ENCODE measurements around the gene FGF18. TPM values are rescaled to one million over a fixed set of nuclear protein-coding genes. Genes with fewer than 3 reads are reported as not detected.

Gene FGF18
- total and polyA plus RNA-seq, 9 of the 15 experiments (the other 6 are each of a cell fraction or from before 2014, with no cell fraction given), result 0.05 to 0.18 (median 0.11) TPM; not detected in 6

GRCh38 chr5:171418316-171418981 lies 998 bp upstream of the FGF18 start (continued):
- TF ChIP-seq, protein P1, sequence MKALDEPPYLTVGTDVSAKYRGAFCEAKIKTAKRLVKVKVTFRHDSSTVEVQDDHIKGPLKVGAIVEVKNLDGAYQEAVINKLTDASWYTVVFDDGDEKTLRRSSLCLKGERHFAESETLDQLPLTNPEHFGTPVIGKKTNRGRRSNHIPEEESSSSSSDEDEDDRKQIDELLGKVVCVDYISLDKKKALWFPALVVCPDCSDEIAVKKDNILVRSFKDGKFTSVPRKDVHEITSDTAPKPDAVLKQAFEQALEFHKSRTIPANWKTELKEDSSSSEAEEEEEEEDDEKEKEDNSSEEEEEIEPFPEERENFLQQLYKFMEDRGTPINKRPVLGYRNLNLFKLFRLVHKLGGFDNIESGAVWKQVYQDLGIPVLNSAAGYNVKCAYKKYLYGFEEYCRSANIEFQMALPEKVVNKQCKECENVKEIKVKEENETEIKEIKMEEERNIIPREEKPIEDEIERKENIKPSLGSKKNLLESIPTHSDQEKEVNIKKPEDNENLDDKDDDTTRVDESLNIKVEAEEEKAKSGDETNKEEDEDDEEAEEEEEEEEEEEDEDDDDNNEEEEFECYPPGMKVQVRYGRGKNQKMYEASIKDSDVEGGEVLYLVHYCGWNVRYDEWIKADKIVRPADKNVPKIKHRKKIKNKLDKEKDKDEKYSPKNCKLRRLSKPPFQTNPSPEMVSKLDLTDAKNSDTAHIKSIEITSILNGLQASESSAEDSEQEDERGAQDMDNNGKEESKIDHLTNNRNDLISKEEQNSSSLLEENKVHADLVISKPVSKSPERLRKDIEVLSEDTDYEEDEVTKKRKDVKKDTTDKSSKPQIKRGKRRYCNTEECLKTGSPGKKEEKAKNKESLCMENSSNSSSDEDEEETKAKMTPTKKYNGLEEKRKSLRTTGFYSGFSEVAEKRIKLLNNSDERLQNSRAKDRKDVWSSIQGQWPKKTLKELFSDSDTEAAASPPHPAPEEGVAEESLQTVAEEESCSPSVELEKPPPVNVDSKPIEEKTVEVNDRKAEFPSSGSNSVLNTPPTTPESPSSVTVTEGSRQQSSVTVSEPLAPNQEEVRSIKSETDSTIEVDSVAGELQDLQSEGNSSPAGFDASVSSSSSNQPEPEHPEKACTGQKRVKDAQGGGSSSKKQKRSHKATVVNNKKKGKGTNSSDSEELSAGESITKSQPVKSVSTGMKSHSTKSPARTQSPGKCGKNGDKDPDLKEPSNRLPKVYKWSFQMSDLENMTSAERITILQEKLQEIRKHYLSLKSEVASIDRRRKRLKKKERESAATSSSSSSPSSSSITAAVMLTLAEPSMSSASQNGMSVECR (CRISPR knock-in tag; IDR thresholded peaks at IDR 0.05), result peak; percentile 55; the same call in 1 of the 2 replicates
- no peak for TF ChIP-seq ZNF184 (CRISPR knock-in tag; IDR thresholded peaks at IDR 0.05)
- TF ChIP-seq ETV5 (CRISPR knock-in tag; IDR thresholded peaks at IDR 0.05; ENCODE audit: low read depth), result peak; percentile 86
- TF ChIP-seq ZBTB7A (IDR thresholded peaks at IDR 0.05; ENCODE audit: borderline replicate concordance, control insufficient read depth, low read depth, low read length), result peak; percentile 46; the same call in 1 of the 2 replicates
- peak; percentile 76 for TF ChIP-seq GABPB1 (CRISPR knock-in tag; IDR thresholded peaks at IDR 0.05)
- TF ChIP-seq E2F4 (CRISPR knock-in tag; IDR thresholded peaks at IDR 0.05; ENCODE audit: low read depth), result 0 out of 2 replicates have a peak, but pooled peaks have one; percentile 31
- no peak for TF ChIP-seq ZNF668 (CRISPR knock-in tag; IDR thresholded peaks at IDR 0.05)
- TF ChIP-seq, protein P2, sequence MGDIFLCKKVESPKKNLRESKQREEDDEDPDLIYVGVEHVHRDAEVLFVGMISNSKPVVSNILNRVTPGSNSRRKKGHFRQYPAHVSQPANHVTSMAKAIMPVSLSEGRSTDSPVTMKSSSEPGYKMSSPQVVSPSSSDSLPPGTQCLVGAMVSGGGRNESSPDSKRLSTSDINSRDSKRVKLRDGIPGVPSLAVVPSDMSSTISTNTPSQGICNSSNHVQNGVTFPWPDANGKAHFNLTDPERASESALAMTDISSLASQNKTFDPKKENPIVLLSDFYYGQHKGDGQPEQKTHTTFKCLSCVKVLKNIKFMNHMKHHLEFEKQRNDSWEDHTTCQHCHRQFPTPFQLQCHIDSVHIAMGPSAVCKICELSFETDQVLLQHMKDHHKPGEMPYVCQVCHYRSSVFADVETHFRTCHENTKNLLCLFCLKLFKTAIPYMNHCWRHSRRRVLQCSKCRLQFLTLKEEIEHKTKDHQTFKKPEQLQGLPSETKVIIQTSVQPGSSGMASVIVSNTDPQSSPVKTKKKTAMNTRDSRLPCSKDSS (IDR thresholded peaks at IDR 0.05; ENCODE audit: low read depth, partially characterized antibody), result no peak
- peak; percentile 46 for TF ChIP-seq PRDM10 (IDR thresholded peaks at IDR 0.05; ENCODE audit: partially characterized antibody)
